Measurements from ENCODE around the gene MAST3. TPM values are rescaled to one million over a fixed set of nuclear protein-coding genes. Genes with fewer than 3 reads are reported as not detected.

Gene MAST3
- total RNA-seq, 1 donor from 2014 or later = 3.9 TPM

DNA sequence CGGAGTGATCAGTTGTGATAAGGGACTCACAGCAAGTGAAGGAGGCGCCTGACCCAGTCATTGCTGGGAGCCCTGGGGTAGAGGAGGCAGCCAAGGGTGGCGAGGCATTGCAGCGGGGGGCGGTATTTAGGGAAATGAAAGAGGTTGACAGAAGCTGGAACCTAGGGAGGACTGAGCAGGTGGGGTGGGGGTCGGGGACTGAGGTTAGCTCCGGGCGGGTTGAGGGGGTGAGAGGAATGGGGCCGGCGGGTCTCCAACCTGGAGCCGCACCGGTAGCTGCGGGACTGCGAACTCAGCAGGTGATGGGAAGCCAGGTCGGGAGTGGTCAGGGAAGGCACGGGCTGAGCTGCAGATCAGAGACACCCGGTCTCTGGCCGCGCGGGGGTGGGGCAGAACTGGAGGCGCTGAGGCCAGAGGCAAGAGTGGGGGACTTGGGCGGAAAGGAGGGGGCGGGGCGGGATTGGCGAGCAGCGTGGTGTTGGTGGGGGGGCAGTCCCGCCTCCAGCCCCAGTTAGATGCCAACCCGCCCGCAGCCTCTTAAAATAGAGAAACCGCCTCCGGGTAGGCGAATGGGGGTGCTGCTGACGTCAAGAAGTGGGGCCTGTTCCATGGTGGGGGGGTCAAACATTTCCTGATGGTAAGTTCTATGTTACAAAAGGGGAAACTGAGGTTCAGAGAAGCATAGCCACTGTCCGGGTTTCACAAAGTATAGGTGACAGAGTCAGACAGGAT lies 1.5 kb downstream of the MAST3 start:
- Mint-ChIP-seq H3K9me3 (ENCODE audit: unreplicated experiment) (no peaks in the 10 kb centered on the region), H3K27ac (ENCODE audit: unreplicated experiment) (no peak overlapping the region), H3K4me1 (ENCODE audit: unreplicated experiment) (no peaks in the 10 kb centered on the region), H3K4me3 (ENCODE audit: unreplicated experiment) (no peak overlapping the region), H3K27me3 (ENCODE audit: unreplicated experiment) (peaks cover 3% of the 10 kb centered on the region), H3K36me3 (ENCODE audit: low read depth, unreplicated experiment) (no peaks in the 10 kb centered on the region)
- TF ChIP-seq, protein P1, sequence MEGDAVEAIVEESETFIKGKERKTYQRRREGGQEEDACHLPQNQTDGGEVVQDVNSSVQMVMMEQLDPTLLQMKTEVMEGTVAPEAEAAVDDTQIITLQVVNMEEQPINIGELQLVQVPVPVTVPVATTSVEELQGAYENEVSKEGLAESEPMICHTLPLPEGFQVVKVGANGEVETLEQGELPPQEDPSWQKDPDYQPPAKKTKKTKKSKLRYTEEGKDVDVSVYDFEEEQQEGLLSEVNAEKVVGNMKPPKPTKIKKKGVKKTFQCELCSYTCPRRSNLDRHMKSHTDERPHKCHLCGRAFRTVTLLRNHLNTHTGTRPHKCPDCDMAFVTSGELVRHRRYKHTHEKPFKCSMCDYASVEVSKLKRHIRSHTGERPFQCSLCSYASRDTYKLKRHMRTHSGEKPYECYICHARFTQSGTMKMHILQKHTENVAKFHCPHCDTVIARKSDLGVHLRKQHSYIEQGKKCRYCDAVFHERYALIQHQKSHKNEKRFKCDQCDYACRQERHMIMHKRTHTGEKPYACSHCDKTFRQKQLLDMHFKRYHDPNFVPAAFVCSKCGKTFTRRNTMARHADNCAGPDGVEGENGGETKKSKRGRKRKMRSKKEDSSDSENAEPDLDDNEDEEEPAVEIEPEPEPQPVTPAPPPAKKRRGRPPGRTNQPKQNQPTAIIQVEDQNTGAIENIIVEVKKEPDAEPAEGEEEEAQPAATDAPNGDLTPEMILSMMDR (IDR thresholded peaks at IDR 0.05; ENCODE audit: unreplicated experiment) = no peak
- DNase-seq (ENCODE audit: low spot score) = no peak

DNA sequence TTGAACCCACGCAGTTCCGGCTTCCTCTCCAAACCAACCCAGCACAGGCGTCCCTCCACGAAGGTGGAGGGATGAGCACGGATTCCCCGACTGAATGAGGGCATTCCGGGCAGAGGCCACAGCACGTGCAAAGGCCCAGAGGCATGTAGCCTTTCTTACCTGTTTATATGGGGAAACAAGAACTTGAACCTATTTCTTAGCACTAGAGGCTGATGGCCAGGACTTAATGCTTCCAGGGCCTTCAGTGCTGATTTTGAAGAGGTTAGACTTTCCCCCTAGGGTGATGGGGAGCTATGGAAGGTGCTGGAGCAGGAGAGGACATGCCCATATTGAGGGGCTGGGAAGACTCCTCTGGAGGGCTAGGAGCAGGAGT lies 2.0 kb downstream of the MAST3 start:
- TF ChIP-seq, protein P1 (IDR thresholded peaks at IDR 0.05; ENCODE audit: unreplicated experiment) = no peak
- Mint-ChIP-seq H3K27ac (ENCODE audit: unreplicated experiment) (no peak overlapping the region), H3K9me3 (ENCODE audit: unreplicated experiment) (no peaks in the 10 kb centered on the region), H3K4me3 (ENCODE audit: unreplicated experiment) (no peak overlapping the region), H3K4me1 (ENCODE audit: unreplicated experiment) (no peaks in the 10 kb centered on the region), H3K36me3 (ENCODE audit: low read depth, unreplicated experiment) (no peaks in the 10 kb centered on the region), H3K27me3 (ENCODE audit: unreplicated experiment) (peaks cover 3% of the 10 kb centered on the region)
- no peak for DNase-seq (ENCODE audit: low spot score)

DNA sequence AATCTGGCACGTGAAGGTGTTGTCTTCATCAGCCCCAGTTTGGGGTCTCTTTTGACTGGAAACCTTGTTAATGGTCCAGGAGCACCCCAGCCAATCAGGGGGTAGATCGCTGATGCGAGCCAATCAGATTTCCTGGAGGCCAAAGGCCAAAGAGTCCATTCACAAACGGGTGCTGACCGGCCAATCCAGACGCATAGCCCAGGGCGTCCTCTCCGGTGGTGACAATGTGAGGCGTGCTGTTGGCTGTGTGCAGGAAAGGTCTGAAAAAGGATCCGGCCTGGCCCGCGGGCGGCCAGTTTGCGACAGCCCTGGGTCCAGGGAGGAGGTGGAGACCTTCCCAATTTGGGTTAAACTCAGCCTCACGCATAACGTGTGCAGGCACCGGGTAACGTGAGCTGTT lies 3.1 kb downstream of the MAST3 start:
- DNase-seq (ENCODE audit: low spot score) = no peak
- Mint-ChIP-seq H3K4me3 (ENCODE audit: unreplicated experiment) (no peak overlapping the region), H3K36me3 (ENCODE audit: low read depth, unreplicated experiment) (no peaks in the 10 kb centered on the region), H3K27me3 (ENCODE audit: unreplicated experiment) (peaks cover 3% of the 10 kb centered on the region), H3K27ac (ENCODE audit: unreplicated experiment) (no peak overlapping the region), H3K9me3 (ENCODE audit: unreplicated experiment) (no peaks in the 10 kb centered on the region), H3K4me1 (ENCODE audit: unreplicated experiment) (no peaks in the 10 kb centered on the region)
- TF ChIP-seq, protein P1 (IDR thresholded peaks at IDR 0.05; ENCODE audit: unreplicated experiment) = no peak

DNA sequence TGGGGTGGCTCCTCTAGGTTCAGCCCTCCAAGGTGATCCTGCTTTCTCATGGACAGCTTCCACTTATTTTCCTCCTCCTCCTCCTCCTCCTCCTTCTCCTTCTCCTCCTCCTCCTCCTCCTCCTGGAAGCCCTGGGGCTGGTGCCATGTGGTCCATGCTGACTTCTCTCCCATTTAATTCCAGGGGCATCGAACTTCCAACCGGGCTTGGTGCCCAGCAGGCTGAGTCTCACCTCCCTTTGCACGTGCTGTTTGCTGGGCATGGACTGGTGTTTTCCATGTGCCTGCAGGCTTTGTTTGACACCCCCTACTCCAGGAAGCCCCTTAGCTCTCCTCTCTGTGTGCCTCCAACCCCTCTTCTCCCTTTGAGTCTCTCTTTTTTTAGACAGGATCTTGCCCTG lies 3.7 kb downstream of the MAST3 start:
- no peak overlapping the region for H3K27ac Mint-ChIP-seq (ENCODE audit: unreplicated experiment)
- no peak for DNase-seq (ENCODE audit: low spot score)
- H3K36me3 Mint-ChIP-seq (ENCODE audit: low read depth, unreplicated experiment) = no peaks in the 10 kb centered on the region
- H3K27me3 Mint-ChIP-seq (ENCODE audit: unreplicated experiment) = peaks cover 3% of the 10 kb centered on the region
- no peaks in the 10 kb centered on the region for H3K9me3 Mint-ChIP-seq (ENCODE audit: unreplicated experiment)
- TF ChIP-seq, protein P1 (IDR thresholded peaks at IDR 0.05; ENCODE audit: unreplicated experiment) = no peak
- H3K4me1 Mint-ChIP-seq (ENCODE audit: unreplicated experiment) = no peaks in the 10 kb centered on the region
- no peak overlapping the region for H3K4me3 Mint-ChIP-seq (ENCODE audit: unreplicated experiment)

DNA sequence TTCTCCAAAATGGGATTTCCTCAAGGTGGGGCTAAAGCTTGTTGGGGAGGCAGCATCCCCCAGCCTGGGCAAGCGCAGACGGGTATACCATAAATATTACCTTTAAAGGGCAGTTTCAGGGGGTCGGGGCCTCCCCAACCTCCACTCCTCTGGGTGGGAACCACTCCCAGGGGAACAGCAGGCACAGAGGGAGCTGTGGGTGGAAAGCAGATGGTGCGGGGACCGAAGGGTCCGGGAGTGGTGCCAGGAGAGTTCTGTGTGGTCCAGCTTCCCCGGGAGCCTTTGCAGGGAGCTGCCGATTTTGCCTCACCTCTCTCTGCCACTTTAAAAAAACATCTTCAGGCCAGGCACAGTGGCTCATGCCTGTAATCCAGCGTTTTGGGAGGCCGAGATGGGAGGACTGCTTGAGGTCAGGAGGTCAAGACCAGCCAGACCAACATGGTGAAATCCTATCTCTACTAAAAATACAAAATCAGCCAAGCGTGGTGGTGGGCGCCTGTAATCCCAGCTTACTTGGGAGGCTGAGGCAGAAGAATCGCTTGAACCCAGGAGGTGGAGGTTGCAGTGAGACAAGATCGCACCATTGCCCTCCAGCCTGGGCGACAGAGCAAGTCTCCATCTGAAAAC lies 5.5 kb downstream of the MAST3 start:
- no peak overlapping the region for H3K27ac Mint-ChIP-seq (ENCODE audit: unreplicated experiment)
- H3K4me3 Mint-ChIP-seq (ENCODE audit: unreplicated experiment) = no peak overlapping the region
- H3K4me1 Mint-ChIP-seq (ENCODE audit: unreplicated experiment) = no peaks in the 10 kb centered on the region
- H3K27me3 Mint-ChIP-seq (ENCODE audit: unreplicated experiment) = peaks cover 3% of the 10 kb centered on the region
- H3K36me3 Mint-ChIP-seq (ENCODE audit: low read depth, unreplicated experiment) = no peaks in the 10 kb centered on the region
- H3K9me3 Mint-ChIP-seq (ENCODE audit: unreplicated experiment) = no peaks in the 10 kb centered on the region
- DNase-seq (ENCODE audit: low spot score) = no peak
- TF ChIP-seq, protein P1 (IDR thresholded peaks at IDR 0.05; ENCODE audit: unreplicated experiment) = no peak
